H1 (cell line): ENCODE data around the gene FLVCR1. TPM values are rescaled to one million over a fixed set of nuclear protein-coding genes. Genes with fewer than 3 reads are reported as not detected.

Experiments used
- CTCF ChIA-PET: fragments of 300-600 bp; sonication (Branson Sonifier 250); formaldehyde crosslinking; loops from one replicate; lab custom pipeline; 2021; ENCODE audit not compliant: partially characterized antibody; lab: Charles Lee
- POLR2A ChIA-PET: fragments of 300-600 bp; sonication (Branson Sonifier 250); formaldehyde crosslinking; loops from one replicate; lab custom pipeline; 2021; ENCODE audit warnings: inconsistent platforms; ENCODE audit not compliant: partially characterized antibody; lab: Charles Lee
- DNase-seq, 2 experiments: peaks; one replicate each; pipeline versions ENCODE4 v3.0.0 to v3.0.0-alpha.2; 2010 to 2022; ENCODE audit warnings: low spot score in 2 of 2, low read depth in 1 of 2, mixed read lengths in 1 of 2
- FAIRE-seq: peaks from 2 replicates; lab custom pipeline; 2011; peaks lifted over from hg19 to GRCh38; lab: Jason Lieb, UNC
- H2AFZ ChIP-seq: 2 replicates; pipeline ENCODE4 v1.8.1; 2012; ENCODE audit warnings: low read length, inconsistent platforms
- H2AK5ac ChIP-seq: 2 replicates; pipeline ENCODE4 v1.6.1; 2013; ENCODE audit warnings: low read depth, low read length
- H2BK120ac ChIP-seq: replicated peaks from 2 replicates; pipeline ENCODE3; 2013; ENCODE audit warnings: low read depth, low read length, inconsistent platforms
- H2BK12ac ChIP-seq: 2 replicates; pipeline ENCODE4 v1.6.1; 2013; ENCODE audit warnings: low read depth, low read length
- H2BK15ac ChIP-seq: 2 replicates; pipeline ENCODE4 v1.6.1; 2013; ENCODE audit warnings: low read length
- H2BK20ac ChIP-seq: 2 replicates; pipeline ENCODE4 v1.6.1; 2013; ENCODE audit warnings: low read length
- H2BK5ac ChIP-seq: 2 replicates; pipeline ENCODE4 v1.6.1; 2013; ENCODE audit warnings: low read depth, low read length
- H3K14ac ChIP-seq: 2 replicates; pipeline ENCODE4 v1.6.1; 2013; ENCODE audit warnings: inconsistent platforms; ENCODE audit not compliant: insufficient read length
- H3K18ac ChIP-seq: 2 replicates; pipeline ENCODE4 v1.6.1; 2013; ENCODE audit warnings: low read length; ENCODE audit errors: extremely low read depth
- H3K23ac ChIP-seq: 2 replicates; pipeline ENCODE4 v1.6.1; 2013; ENCODE audit warnings: inconsistent platforms; ENCODE audit not compliant: insufficient read length
- H3K23me2 ChIP-seq: 2 replicates; pipeline ENCODE4 v1.6.1; 2013; ENCODE audit warnings: low read depth, low read length
- H3K27ac ChIP-seq: 2 replicates; pipeline ENCODE4 v1.6.1; 2011; ENCODE audit warnings: low read depth, low read length, inconsistent platforms
- H3K27me3 ChIP-seq, 4 experiments: replicated peaks in 1 of 4; 1 replicate in 1 of 4; 2 replicates in 3 of 4; pipeline versions ENCODE4 v1.6.1 to v1.8.1; 2011 to 2013; ENCODE audit warnings: low read length in 3 of 4, mild to moderate bottlenecking in 3 of 4, inconsistent platforms in 2 of 4, mixed read lengths in 2 of 4, moderate library complexity in 1 of 4; ENCODE audit not compliant: control insufficient read depth in 3 of 4, insufficient read depth in 3 of 4; ENCODE audit errors: extremely low read depth in 1 of 4
- H3K36me3 ChIP-seq, 4 experiments: 2 replicates each; pipeline versions ENCODE4 v1.6.1 to v1.8.1; 2011 to 2013; ENCODE audit warnings: mild to moderate bottlenecking in 4 of 4, low read length in 3 of 4, moderate library complexity in 2 of 4, control low read depth in 1 of 4, inconsistent platforms in 1 of 4; ENCODE audit not compliant: insufficient read depth in 4 of 4, control insufficient read depth in 2 of 4
- H3K4ac ChIP-seq: replicated peaks from 2 replicates; pipeline ENCODE3; 2013; ENCODE audit warnings: low read length, low read depth, mixed read lengths, inconsistent platforms; ENCODE audit not compliant: insufficient read length
- H3K4me1 ChIP-seq, 4 experiments: replicated peaks in 1 of 4; 1 replicate in 1 of 4; 2 replicates in 3 of 4; pipeline versions ENCODE4 v1.6.1 to v1.8.1; 2011 to 2013; ENCODE audit warnings: low read length in 3 of 4, inconsistent platforms in 2 of 4, mixed read lengths in 1 of 4; ENCODE audit not compliant: insufficient read depth in 4 of 4, control insufficient read depth in 3 of 4
- H3K4me2 ChIP-seq, 2 experiments: 2 replicates each; pipeline versions ENCODE4 v1.6.1 to v1.8.1; 2011 to 2013; ENCODE audit warnings: low read depth in 2 of 2, low read length in 2 of 2, control low read depth in 1 of 2, inconsistent platforms in 1 of 2, mild to moderate bottlenecking in 1 of 2; ENCODE audit not compliant: insufficient read depth in 1 of 2
- H3K4me3 ChIP-seq, 4 experiments: fragments of 200-600, 300-600 bp in 1 of 4; sonication (generic), shearing (Covaris generic), sonication (Bioruptor Twin) in 1 of 4; 2 replicates each; pipeline versions ENCODE4 v1.5.1 to v1.8.1; 2011 to 2016; ENCODE audit warnings: low read length in 4 of 4, low read depth in 3 of 4, control low read depth in 2 of 4, inconsistent platforms in 2 of 4, mild to moderate bottlenecking in 2 of 4, mixed read lengths in 1 of 4, moderate library complexity in 1 of 4; ENCODE audit not compliant: insufficient read depth in 2 of 4; ENCODE audit errors: extremely low read depth in 1 of 4
- H3K56ac ChIP-seq: replicated peaks from 2 replicates; pipeline ENCODE3; 2013; ENCODE audit warnings: low read depth, mild to moderate bottlenecking, mixed read lengths, low read length, inconsistent platforms; ENCODE audit not compliant: insufficient read length
- H3K79me1 ChIP-seq: 2 replicates; pipeline ENCODE4 v1.6.1; 2013; ENCODE audit warnings: low read depth, low read length, control low read depth
- H3K79me2 ChIP-seq, 2 experiments: 2 replicates each; pipeline versions ENCODE4 v1.6.1 to v1.8.1; 2012 to 2013; ENCODE audit warnings: low read length in 2 of 2, mild to moderate bottlenecking in 2 of 2, inconsistent platforms in 1 of 2; ENCODE audit not compliant: insufficient read depth in 2 of 2, control insufficient read depth in 1 of 2
- H3K9ac ChIP-seq, 4 experiments: replicated peaks in 1 of 4; 1 replicate in 1 of 4; 2 replicates in 3 of 4; pipeline versions ENCODE4 v1.6.1 to v1.8.1; 2011 to 2013; ENCODE audit warnings: low read depth in 3 of 4, low read length in 3 of 4, control low read depth in 2 of 4, mild to moderate bottlenecking in 2 of 4, moderate library complexity in 2 of 4, inconsistent platforms in 1 of 4; ENCODE audit errors: extremely low read depth in 1 of 4
- H3K9me3 ChIP-seq, 2 experiments: 2 replicates each; pipeline versions ENCODE4 v1.6.1 to v1.8.1; 2012 to 2013; ENCODE audit warnings: mild to moderate bottlenecking in 2 of 2, moderate library complexity in 2 of 2, control low read depth in 1 of 2, inconsistent platforms in 1 of 2, low read depth in 1 of 2, low read length in 1 of 2, mixed read lengths in 1 of 2; ENCODE audit not compliant: insufficient read depth in 2 of 2
- H4K20me1 ChIP-seq, 2 experiments: replicated peaks in 1 of 2; 2 replicates each; pipeline versions ENCODE3 to v1.8.1; 2011 to 2013; ENCODE audit warnings: inconsistent platforms in 2 of 2, low read length in 2 of 2, mild to moderate bottlenecking in 1 of 2; ENCODE audit not compliant: insufficient read depth in 2 of 2, control insufficient read depth in 1 of 2
- H4K5ac ChIP-seq: 2 replicates; pipeline ENCODE4 v1.6.1; 2013; ENCODE audit warnings: low read length, low read depth, mixed read lengths, inconsistent platforms; ENCODE audit not compliant: insufficient read length
- H4K8ac ChIP-seq: 2 replicates; pipeline ENCODE4 v1.8.0; 2013; ENCODE audit warnings: mild to moderate bottlenecking, moderate library complexity, low read length, inconsistent platforms; ENCODE audit not compliant: insufficient read depth; ENCODE audit errors: extremely low read depth
- H4K91ac ChIP-seq: replicated peaks from 2 replicates; pipeline ENCODE3; 2013; ENCODE audit warnings: low read length, mixed read lengths, inconsistent platforms; ENCODE audit not compliant: insufficient read length
- MAX ChIP-seq: IDR thresholded peaks from 2 replicates; pipeline ENCODE4 v1.6.1; 2012; ENCODE audit warnings: inconsistent platforms
- NANOG ChIP-seq: IDR thresholded peaks from 2 replicates; pipeline ENCODE4 v1.6.1; 2011; ENCODE audit warnings: low read length, low read depth, mild to moderate bottlenecking, inconsistent platforms; ENCODE audit not compliant: insufficient read depth, poor library complexity, severe bottlenecking
- POLR2AphosphoS5 ChIP-seq: IDR thresholded peaks from 2 replicates; pipeline ENCODE4 v1.6.1; 2011; ENCODE audit warnings: low read depth, low read length
- ZNF274 ChIP-seq: IDR thresholded peaks from 2 replicates; pipeline ENCODE4 v1.7.0; 2012; ENCODE audit warnings: low read length, borderline replicate concordance; ENCODE audit errors: extremely low read depth
- WGBS, 2 experiments: shearing (Covaris generic) in 1 of 2; methylation state at CpG; one replicate each; pipeline versions ENCODE4 v1.1.6 to v1.1.7; 2013 to 2015; ENCODE audit warnings: low lambda C conversion rate in 2 of 2, mixed read lengths in 2 of 2, inconsistent platforms in 1 of 2, low coverage in 1 of 2, missing lambda C conversion rate in 1 of 2; ENCODE audit not compliant: insufficient replicate concordance in 2 of 2, insufficient coverage in 1 of 2, insufficient read length in 1 of 2; ENCODE audit errors: extremely low coverage in 1 of 2, missing lambda C conversion rate in 1 of 2; 5-methylcytosine and 5-hydroxymethylcytosine counted together
- polyA plus RNA-seq, 7 experiments: library from polyadenylated mRNA; depleted of rRNA in 3 of 7; stranded (reverse) in 5 of 7; unstranded in 2 of 7; fragments of >200 nt in 5 of 7; fragments of 200-250 nt in 2 of 7; gene quantifications; 1 replicate in 5 of 7; 2 replicates in 1 of 7; 4 replicates in 1 of 7; pipeline versions ENCODE4 v1.2.1 to v1.2.3, GENCODE V29; 2011 to 2013; ENCODE audit warnings: missing spikeins in 2 of 7, mixed read lengths in 2 of 7
- total RNA-seq: library from RNA; stranded (reverse); fragmentation: NEBNext Ultra II Directional; extraction: Animal tissue kit (Norgen Biotek cat#: 25700); gene quantifications from 2 replicates; pipeline ENCODE4 v1.2.1, GENCODE V29; 2021

The FLVCR1 gene
- total and polyA plus RNA-seq, 2 of the 8 experiments (the other 6 are each of a cell fraction or from before 2014, with no cell fraction given): 31.8 to 75.7 TPM

DNA sequence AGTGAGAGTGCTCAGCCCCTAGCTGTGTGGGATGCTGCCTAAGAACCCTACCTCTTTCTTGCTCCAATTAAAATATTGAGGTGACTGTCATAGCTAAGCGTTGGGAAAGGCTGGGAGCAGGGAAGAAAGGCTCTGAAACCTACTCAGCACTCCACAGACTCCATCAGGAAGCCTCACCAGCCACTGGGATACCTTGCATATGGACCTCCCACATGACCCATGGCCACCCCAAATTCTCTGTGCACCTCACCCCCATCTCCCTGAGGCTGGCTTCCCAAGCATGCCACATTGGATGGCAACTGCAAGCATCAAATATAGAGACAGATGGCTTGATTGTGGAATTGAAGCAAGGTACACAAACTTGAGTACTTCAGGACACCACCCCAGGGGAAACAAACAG is 41.8 kb downstream of the FLVCR1 start:
- no peak overlapping the region for H3K23ac ChIP-seq
- H4K5ac ChIP-seq: peak overlapping the region; percentile 62
- CTCF ChIA-PET: interaction anchor here (0.6 to 4.3 kb wide), 5 partner anchors 22 to 95 kb away, joined by 3 to 18 read pairs (median 7); no protein-coding TSS in a partner anchor
- H4K8ac ChIP-seq: no peak overlapping the region
- TF ChIP-seq MAX (peak; percentile 44; the same call in 1 of the 2 replicates), POLR2AphosphoS5 (peak; percentile 78), NANOG (no peak), ZNF274 (no peak)
- peak overlapping the region; percentile 46 for H3K4ac ChIP-seq
- no peaks in the 10 kb centered on the region for H3K23me2 ChIP-seq
- peak overlapping the region; percentile 91 for H3K18ac ChIP-seq
- DNase-seq (no peak), FAIRE-seq (no peak)
- H3K79me2 ChIP-seq: peaks cover 0 to 65% of the 10 kb centered on the region in 2 experiments
- H3K9ac ChIP-seq: no peak overlapping the region; a peak in 1 of 7 replicates
- no peaks in the 10 kb centered on the region for H4K20me1 ChIP-seq
- H2BK5ac ChIP-seq: peak overlapping the region; percentile 89; the same call in 1 of the 2 replicates
- POLR2A ChIA-PET: interaction anchor here (1.1 to 13.4 kb wide), 16 partner anchors 7 to 287 kb away, joined by 3 to 177 read pairs (median 4); partner anchors contain the start of genes FLVCR1, NSL1 and TATDN3
- no peak overlapping the region for H3K4me3 ChIP-seq
- H2AFZ ChIP-seq: no peak overlapping the region
- no peak overlapping the region for H2AK5ac ChIP-seq
- peaks cover 3 to 9% (median 4%) of the 10 kb centered on the region in 4 experiments; a peak in 5 of 7 replicates for H3K4me1 ChIP-seq
- H3K27me3 ChIP-seq: no peaks in the 10 kb centered on the region
- H3K79me1 ChIP-seq: 0 out of 2 replicates have a peak, but pooled peaks cover 4% of the 10 kb centered on the region
- H2BK12ac ChIP-seq: peak overlapping the region; percentile 60; the same call in 1 of the 2 replicates
- peak overlapping the region in 1 of 2 experiments; percentile 12; a peak in 1 of 4 replicates for H3K4me2 ChIP-seq
- no peak overlapping the region for H2BK20ac ChIP-seq
- peak overlapping the region; percentile 63; the same call in 1 of the 2 replicates for H2BK15ac ChIP-seq
- WGBS, 2 experiments: 85% methylated on average over 1 of the region's 1 CpG; no CpG with 5 or more reads in 1 of the 2 experiments
- H3K27ac ChIP-seq: peak overlapping the region; percentile 8; the same call in 1 of the 2 replicates
- peaks cover 5 to 24% of the 10 kb centered on the region in 2 experiments; a peak in 3 of 4 replicates for H3K9me3 ChIP-seq
- H3K56ac ChIP-seq: no peak overlapping the region
- peaks cover 5 to 87% (median 44%) of the 10 kb centered on the region in 4 experiments; a peak in 6 of 8 replicates for H3K36me3 ChIP-seq
- H2BK120ac ChIP-seq: no peak overlapping the region
- peak overlapping the region; percentile 15 for H4K91ac ChIP-seq
- H3K14ac ChIP-seq: no peak overlapping the region
